Measurements from ENCODE around the gene FAM13A.

Gene FAM13A

GRCh38 chr4:88775026-88775425 is 282.0 kb downstream of the FAM13A start:
- no peak overlapping the region for H3K4me3 ChIP-seq (ENCODE audit: low read depth, low read length)
- TF ChIP-seq CTCF (IDR thresholded peaks at IDR 0.05; ENCODE audit: low read depth, low read length): no peak
- in situ Hi-C loops (cut with HindIII; ENCODE audit: low sequenced_read_pairs): no loop called here
- no peak for DNase-seq (ENCODE audit: low read depth, low spot score)

- TF ChIP-seq CTCF (IDR thresholded peaks at IDR 0.05; ENCODE audit: low read depth, low read length): no peak
- H3K4me3 ChIP-seq (ENCODE audit: low read depth, low read length): no peak overlapping the region
- no peak for DNase-seq (ENCODE audit: low read depth, low spot score)
- in situ Hi-C loops (cut with HindIII; ENCODE audit: low sequenced_read_pairs): no loop called here
Observed at GRCh38 chr4:88771883-88772450, 285.0 kb downstream of the FAM13A start.

- no peak overlapping the region for H3K4me3 ChIP-seq (ENCODE audit: low read depth, low read length)
- peak; percentile 85 for DNase-seq (ENCODE audit: low read depth, low spot score)
- in situ Hi-C loops (cut with HindIII; ENCODE audit: low sequenced_read_pairs): no loop called here
- TF ChIP-seq CTCF (IDR thresholded peaks at IDR 0.05; ENCODE audit: low read depth, low read length): no peak
Observed at GRCh38 chr4:88765729-88766128, 291.3 kb downstream of the FAM13A start.

GRCh38 chr4:88763075-88763474 is 293.9 kb downstream of the FAM13A start:
- DNase-seq (ENCODE audit: low read depth, low spot score): no peak
- in situ Hi-C loops (cut with HindIII; ENCODE audit: low sequenced_read_pairs): no loop called here
- no peak for TF ChIP-seq CTCF (IDR thresholded peaks at IDR 0.05; ENCODE audit: low read depth, low read length)
- no peak overlapping the region for H3K4me3 ChIP-seq (ENCODE audit: low read depth, low read length)

- no peak overlapping the region for H3K4me3 ChIP-seq (ENCODE audit: low read depth, low read length)
- no peak for TF ChIP-seq CTCF (IDR thresholded peaks at IDR 0.05; ENCODE audit: low read depth, low read length)
- in situ Hi-C loops (cut with HindIII; ENCODE audit: low sequenced_read_pairs): no loop called here
- no peak for DNase-seq (ENCODE audit: low read depth, low spot score)
Observed at GRCh38 chr4:88761861-88762523, 295.0 kb downstream of the FAM13A start.

- DNase-seq (ENCODE audit: low read depth, low spot score): no peak
- H3K4me3 ChIP-seq (ENCODE audit: low read depth, low read length): no peak overlapping the region
- in situ Hi-C loops (cut with HindIII; ENCODE audit: low sequenced_read_pairs): no loop called here
- no peak for TF ChIP-seq CTCF (IDR thresholded peaks at IDR 0.05; ENCODE audit: low read depth, low read length)
Observed at GRCh38 chr4:88761342-88761741, 295.6 kb downstream of the FAM13A start.

All from astrocyte of the spinal cord (primary cell).